Measurements from ENCODE around the gene TMEM176A.

The TMEM176A gene

GRCh38 chr7:150846291-150847115 is 45.9 kb downstream of the TMEM176A start:
- Mint-ChIP-seq H3K4me1 (no peaks in the 10 kb centered on the region), H3K27ac (peak overlapping the region; percentile 7), H3K36me3 (no peaks in the 10 kb centered on the region), H3K9me3 (no peaks in the 10 kb centered on the region), H3K4me3 (no peak overlapping the region)
- DNase-seq (ENCODE audit: low spot score in 2 of 2): no peak
- ATAC-seq: peak; percentile 22

- Mint-ChIP-seq H3K9me3 (no peaks in the 10 kb centered on the region), H3K27ac (no peak overlapping the region)
- ATAC-seq: no peak
Observed at GRCh38 chr7:150847536-150847935, 47.0 kb downstream of the TMEM176A start.

GRCh38 chr7:150848111-150848510 is 47.5 kb downstream of the TMEM176A start:
- ATAC-seq: no peak
- no peak overlapping the region for H3K27ac Mint-ChIP-seq
- H3K9me3 Mint-ChIP-seq: no peaks in the 10 kb centered on the region
- no peak for DNase-seq (ENCODE audit: low spot score in 2 of 2)
- no peak overlapping the region for H3K4me3 Mint-ChIP-seq
- H3K4me1 Mint-ChIP-seq: peaks cover 10% of the 10 kb centered on the region
- no peaks in the 10 kb centered on the region for H3K36me3 Mint-ChIP-seq

More at GRCh38 chr7:150847536-150847935, 47.0 kb downstream of the TMEM176A start:
- Mint-ChIP-seq H3K4me3 (no peak overlapping the region), H3K4me1 (peaks cover 9% of the 10 kb centered on the region), H3K36me3 (no peaks in the 10 kb centered on the region)
- DNase-seq (ENCODE audit: low spot score in 2 of 2): no peak

DNA sequence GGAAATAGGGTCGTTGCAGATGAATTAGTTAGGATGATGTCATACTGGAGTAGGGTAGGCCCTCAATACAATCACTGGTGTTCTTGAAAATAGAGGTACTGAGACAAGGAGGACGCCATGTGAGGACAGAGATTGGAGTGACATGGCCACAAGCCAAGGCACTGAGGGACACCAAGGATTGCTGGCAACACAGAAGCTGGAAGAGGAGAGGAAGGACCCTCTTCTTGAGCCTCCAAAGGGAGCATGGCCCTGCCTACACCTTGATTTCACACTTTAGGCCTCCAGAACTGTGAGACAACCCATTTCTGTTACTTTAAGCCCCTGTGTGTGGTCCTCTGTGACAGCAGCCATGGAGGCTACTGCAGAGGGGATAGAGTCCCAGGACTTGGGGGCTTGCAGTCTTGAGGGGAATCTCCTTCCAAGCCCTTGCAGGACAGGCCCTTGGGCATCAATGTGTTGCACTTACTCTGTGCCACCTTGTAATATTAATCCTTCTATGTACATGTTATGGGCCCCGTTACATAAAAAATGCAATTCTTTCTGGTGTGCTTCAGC is 48.1 kb downstream of the TMEM176A start:
- Mint-ChIP-seq H3K4me1 (peaks cover 10% of the 10 kb centered on the region), H3K4me3 (no peak overlapping the region), H3K36me3 (no peaks in the 10 kb centered on the region), H3K27ac (no peak overlapping the region), H3K9me3 (no peaks in the 10 kb centered on the region)
- no peak for ATAC-seq
- DNase-seq (ENCODE audit: low spot score in 2 of 2): no peak

- Mint-ChIP-seq H3K4me3 (no peak overlapping the region), H3K36me3 (no peaks in the 10 kb centered on the region), H3K4me1 (peaks cover 10% of the 10 kb centered on the region), H3K27ac (no peak overlapping the region), H3K9me3 (no peaks in the 10 kb centered on the region)
- no peak for ATAC-seq
- DNase-seq (ENCODE audit: low spot score in 2 of 2): peak in 1 of 2 donors; percentile 15
Observed at GRCh38 chr7:150849204-150849775, 48.7 kb downstream of the TMEM176A start.

GRCh38 chr7:150850273-150850672 is 49.7 kb downstream of the TMEM176A start:
- no peak overlapping the region for H3K27ac Mint-ChIP-seq
- no peaks in the 10 kb centered on the region for H3K36me3 Mint-ChIP-seq
- peak in 1 of 2 donors; percentile 22 for DNase-seq (ENCODE audit: low spot score in 2 of 2)
- peaks cover 10% of the 10 kb centered on the region for H3K4me1 Mint-ChIP-seq
- no peaks in the 10 kb centered on the region for H3K9me3 Mint-ChIP-seq
- peak; percentile 59 for ATAC-seq
- no peak overlapping the region for H3K4me3 Mint-ChIP-seq

DNA sequence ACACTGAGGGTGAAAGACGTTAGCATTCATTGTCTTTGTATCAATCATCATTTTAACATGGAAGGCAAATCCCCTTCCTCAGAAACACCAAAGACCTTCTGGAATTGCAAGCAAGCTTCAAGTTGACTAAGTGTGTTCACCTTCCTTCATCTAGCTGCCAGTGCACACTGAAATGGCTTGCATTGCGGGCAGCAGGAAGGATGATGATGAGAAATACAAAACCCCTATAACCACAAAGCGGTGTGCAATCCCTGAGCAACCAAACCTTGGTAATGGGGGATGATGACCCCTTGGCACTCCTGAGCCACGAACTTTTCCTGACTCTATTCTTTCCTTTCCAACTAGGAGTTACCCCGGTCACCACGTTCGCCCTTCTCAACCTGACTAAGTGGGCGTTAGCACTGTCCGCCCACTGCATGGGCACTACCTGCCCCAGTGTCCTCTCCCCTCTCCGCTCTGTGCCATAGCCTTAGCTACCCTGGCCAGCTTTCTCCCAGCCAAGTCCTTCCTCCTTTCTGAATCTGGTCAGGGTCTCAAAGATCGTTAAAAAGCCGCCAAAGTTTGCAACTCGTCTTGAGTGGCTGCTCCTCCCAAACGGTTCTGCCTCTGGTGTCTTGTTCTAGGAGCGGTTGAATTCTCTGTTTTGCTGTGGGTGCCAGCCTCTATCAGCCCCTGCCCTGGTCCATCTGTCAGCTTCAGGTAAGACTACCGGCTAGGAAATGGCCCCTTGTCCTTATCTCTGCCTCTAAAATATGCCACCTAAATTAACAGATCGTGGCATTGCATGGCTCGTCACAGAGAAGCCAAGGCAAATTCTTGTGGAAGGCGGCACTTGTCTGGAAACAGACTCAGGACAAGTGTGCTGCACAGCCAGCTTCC is 51.2 kb downstream of the TMEM176A start:
- no peak for ATAC-seq
- H3K4me1 Mint-ChIP-seq: peaks cover 10% of the 10 kb centered on the region
- H3K36me3 Mint-ChIP-seq: no peaks in the 10 kb centered on the region
- no peaks in the 10 kb centered on the region for H3K9me3 Mint-ChIP-seq
- H3K4me3 Mint-ChIP-seq: no peak overlapping the region
- DNase-seq (ENCODE audit: low spot score in 2 of 2): peak in 1 of 2 donors; percentile 15
- no peak overlapping the region for H3K27ac Mint-ChIP-seq

DNA sequence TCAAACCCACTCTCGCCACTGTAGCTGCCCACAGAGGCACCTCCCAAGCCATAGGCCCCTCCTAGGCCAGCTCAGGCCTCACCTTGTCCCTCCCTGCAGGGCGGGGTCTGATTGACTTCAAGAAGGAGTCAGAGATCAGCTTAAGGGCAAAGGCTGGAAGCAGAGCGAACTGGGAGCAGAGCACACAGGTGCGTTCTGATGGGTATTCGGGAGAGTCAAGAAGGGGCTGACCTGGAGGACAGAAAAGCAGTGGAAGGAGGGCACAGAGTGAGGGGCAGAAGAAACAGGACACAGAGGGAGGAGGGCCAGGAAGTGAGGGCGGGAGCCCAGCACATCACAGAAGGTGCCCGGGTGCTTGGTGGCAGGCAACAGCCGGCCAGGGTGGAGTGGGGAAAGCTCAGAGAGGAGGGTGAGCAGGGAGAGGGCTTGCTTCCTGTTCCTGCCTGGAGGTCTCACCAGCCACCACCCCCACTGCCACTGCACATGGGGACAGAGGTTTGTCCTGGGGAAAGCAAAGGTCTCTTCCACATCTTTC is 51.9 kb downstream of the TMEM176A start, which contains the start of gene AOC1:
TSS of gene AOC1 (plus strand) at position 147 of the 535 bp plus-strand sequence. CDS start 3,954 bp downstream, outside the sequence.
- no peak within 1 kb of the TSS for H3K27ac Mint-ChIP-seq
- no peak within 1 kb of the TSS for H3K4me3 Mint-ChIP-seq
- no peaks in the 10 kb centered on the region for H3K9me3 Mint-ChIP-seq
- DNase-seq (ENCODE audit: low spot score in 2 of 2) (peak in 1 of 2 donors; percentile 38), ATAC-seq (peak; percentile 18)
- H3K36me3 Mint-ChIP-seq: no peaks in the 10 kb centered on the region
- peaks cover 10% of the 10 kb centered on the region for H3K4me1 Mint-ChIP-seq

DNA sequence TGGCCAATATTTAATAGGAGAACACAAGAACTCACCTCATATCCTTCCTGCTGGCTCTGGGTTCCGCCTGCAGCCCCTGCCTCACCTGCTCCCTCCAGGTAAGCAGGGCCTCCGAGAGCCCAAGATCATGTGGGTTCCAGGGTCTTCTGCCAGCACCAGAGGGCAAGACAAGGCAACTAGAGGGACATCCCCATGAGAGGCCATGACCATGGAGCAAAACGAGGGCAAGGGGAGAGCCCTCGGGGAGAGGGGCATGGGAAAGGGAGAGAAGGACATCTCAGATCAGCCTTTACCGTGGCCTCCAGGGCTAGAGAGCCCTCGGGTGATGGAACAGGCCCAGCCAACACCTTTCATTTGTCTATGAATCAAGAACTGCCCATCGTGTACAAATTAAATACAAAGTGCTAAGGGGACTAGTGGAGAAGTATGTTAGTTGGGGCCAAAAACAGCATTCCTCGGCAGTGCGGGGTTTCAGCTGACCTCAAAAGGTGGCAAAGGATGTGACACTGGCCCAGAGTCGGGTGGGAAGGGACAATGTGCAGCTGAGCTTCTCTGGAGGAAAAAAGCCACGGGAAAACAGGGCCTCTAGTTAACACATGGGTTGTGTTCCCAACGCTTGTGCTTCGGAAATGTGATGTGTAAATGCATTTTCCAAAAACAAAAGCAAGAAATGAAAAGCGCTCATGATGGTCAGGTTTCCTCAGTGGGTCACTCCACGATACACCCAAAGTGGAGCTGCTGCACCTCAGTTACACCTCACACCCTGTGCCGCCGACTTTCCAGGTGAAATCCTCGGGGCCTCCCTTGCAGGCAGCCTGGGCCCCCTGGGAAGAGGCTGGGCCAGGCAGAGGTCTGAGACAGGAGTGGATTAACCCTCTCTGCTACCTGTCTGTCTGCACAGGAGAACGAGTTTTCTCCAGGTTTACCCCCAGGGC is 53.8 kb downstream of the TMEM176A start:
- no peaks in the 10 kb centered on the region for H3K9me3 Mint-ChIP-seq
- no peak overlapping the region for H3K4me3 Mint-ChIP-seq
- ATAC-seq: no peak
- H3K36me3 Mint-ChIP-seq: no peaks in the 10 kb centered on the region
- peaks cover 10% of the 10 kb centered on the region for H3K4me1 Mint-ChIP-seq
- no peak overlapping the region for H3K27ac Mint-ChIP-seq
- DNase-seq (ENCODE audit: low spot score in 2 of 2): peak in 1 of 2 donors; percentile 36

All from stimulated activated effector memory CD8-positive, alpha-beta T cell treated with anti-CD3 and anti-CD28 coated beads, Interleukin-12 subunit alpha, Interleukin-12 subunit beta, amount 100 ng/mL, for 72 hours (primary cell).